GM18907 (cell line): ENCODE data around the gene BOK.
"Not testable (repeated sequence)": the region's sequence is repeated elsewhere in the genome, so short reads cannot be mapped to it uniquely, and the experiment has no call there.

ENCODE experiments used
- ATAC-seq: cut with Tn5 transposase; IDR thresholded peaks from one replicate; pipeline ENCODE4 v1.9.1; 2021; ENCODE audit warnings: mild to moderate bottlenecking, moderate library complexity; ENCODE audit not compliant: unreplicated experiment

BOK gene, protein sequence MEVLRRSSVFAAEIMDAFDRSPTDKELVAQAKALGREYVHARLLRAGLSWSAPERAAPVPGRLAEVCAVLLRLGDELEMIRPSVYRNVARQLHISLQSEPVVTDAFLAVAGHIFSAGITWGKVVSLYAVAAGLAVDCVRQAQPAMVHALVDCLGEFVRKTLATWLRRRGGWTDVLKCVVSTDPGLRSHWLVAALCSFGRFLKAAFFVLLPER

DNA sequence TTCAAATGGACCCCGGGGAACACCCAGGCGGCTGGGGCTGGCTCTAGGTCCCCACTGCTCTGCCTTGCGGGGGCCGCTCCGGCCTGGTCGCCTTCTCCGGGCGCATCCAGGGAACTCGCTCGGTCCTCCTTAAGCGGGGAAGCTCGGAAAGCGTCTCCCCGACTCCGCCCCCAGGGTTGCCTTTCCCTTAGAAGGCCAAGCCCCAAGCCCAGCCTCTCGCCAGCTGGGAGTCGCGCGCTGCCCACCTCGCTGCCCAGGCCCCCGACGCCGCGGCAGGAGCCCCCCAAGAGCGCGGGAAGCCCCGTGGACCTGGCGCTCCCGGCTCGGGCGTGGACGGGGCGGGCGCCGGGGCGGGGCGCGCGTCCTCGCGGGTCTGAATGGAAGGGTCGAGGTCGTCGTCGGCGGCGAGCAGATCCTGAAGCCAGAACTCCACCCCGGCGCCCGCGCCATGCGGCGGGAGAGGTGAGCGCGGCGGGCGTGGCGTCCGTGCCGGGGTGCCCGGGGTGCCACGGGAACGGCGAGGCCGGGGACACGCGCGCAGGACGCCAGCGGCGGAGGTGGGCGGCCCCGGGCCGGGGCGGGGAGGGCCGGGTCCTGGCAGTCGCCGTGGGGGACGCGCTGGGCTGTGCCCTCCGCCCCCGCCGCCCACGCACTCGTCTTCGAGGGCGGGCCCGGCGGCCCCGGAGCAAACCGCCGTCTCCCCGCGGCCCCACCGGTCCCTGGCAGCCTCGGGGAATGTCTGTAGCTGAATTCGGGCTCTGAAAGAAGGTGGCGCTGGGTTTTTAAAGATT, at the start of gene BOK:
Gene BOK (plus strand): TSS at position 214 of the 791 bp plus-strand sequence. CDS start 739 bp downstream, outside the sequence.
- no peak for ATAC-seq

DNA sequence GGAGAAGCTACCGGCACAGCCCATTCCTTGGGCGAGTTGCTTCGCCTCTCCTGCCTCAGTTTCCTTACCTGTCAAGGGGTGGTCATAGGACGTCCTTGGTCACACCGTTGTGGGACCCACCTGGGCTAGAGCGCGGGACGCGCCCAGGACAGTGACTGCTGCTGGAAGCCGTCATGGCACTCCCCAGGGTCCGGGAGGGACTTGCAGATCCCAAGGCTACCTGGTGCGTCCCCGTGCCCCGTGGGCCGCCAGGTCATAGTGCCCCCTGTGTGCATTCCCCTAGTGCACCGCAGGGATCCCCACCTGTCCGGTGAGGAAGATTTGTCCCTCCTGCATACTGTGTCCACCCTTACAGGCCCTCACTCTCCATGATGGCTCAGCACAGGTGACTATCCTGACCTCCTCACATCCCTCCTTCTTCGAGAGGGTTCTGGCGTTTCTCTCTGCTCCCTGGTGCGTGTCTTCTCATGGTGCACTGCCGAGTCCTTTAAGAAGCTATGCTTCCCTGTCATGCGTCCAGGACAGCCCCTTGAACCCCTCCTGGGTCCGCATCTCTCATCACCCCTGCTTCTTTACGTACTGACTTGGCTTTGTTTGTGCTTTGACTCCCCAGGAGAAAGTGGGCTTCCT, 49.3 kb upstream of the BOK start:
- ATAC-seq: peak; percentile 1

GRCh38 chr2:241511091-241511741, 47.3 kb upstream of the BOK start:
- no peak for ATAC-seq

GRCh38 chr2:241514553-241514952, 44.0 kb upstream of the BOK start:
- ATAC-seq: no peak

DNA sequence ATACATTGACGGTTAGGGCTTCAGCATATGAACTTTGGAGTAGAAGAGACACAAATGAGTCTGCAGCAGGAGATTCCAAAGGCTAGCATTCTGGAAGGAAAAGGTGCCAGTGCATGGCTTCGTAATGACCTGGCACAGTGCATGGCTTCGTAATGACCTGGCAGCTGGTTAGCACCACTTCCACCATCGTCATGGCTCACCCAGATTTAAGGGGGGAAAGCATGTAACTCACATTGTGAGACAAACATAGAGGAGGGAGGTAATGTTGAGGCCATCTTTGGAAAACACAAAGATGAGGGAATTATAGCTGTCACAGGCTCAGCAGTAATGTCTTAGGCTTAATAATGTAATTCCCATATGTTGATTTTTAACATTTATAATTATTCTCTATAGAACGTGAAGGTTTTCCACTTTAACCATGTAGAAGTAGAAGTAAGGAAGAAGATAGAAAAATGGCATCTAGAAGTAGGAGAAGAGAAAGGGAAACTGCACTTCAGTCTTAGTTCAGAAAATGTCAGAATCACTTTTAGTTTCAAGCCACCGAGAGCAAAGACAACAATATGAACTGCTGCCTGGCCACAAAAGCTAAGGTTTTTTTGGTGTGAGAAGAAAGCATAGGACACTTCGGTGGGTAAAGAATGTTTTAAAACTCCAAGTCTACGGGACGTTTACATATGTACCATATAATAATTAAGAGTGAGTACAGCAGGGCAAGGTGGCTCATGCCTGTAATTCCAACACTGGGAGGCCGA, 43.4 kb upstream of the BOK start:
- ATAC-seq: peak; percentile 61

DNA sequence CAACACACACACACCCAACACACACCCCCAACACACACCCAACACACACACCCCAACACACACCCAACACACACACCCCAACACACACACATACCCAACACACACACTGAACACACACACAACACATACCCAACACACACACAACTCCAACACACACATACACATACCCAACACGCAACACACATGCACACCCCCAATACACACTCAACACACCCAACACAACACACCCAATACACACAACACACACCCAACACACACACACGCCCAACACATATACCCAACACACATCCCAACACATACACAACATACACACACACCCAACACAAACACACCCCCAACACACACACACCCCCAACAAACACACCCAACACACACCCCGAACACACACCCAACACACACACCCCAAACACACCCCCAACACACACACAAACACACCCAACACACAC, 42.0 kb upstream of the BOK start:
- no peak for ATAC-seq

DNA sequence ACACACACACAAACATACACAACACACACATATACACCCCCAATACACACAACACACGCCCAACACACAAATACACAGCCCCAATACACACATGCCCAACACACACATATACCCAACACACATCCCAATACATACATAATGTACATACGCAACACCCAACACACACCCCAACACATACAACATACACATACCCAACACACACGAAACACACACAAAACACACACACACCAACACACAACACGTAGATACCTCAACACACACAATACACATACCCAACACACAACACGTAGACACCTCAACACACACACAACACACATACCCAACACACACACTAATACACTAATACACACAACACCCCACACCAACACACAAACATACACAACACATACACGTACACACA, 41.2 kb upstream of the BOK start:
- ATAC-seq: no peak

GRCh38 chr2:241519669-241520068, 38.9 kb upstream of the BOK start:
- no peak for ATAC-seq

GRCh38 chr2:241522477-241522876, 36.1 kb upstream of the BOK start:
- ATAC-seq: no peak

GRCh38 chr2:241525818-241526780, 32.4 kb upstream of the BOK start:
- not testable (repeated sequence) for ATAC-seq

DNA sequence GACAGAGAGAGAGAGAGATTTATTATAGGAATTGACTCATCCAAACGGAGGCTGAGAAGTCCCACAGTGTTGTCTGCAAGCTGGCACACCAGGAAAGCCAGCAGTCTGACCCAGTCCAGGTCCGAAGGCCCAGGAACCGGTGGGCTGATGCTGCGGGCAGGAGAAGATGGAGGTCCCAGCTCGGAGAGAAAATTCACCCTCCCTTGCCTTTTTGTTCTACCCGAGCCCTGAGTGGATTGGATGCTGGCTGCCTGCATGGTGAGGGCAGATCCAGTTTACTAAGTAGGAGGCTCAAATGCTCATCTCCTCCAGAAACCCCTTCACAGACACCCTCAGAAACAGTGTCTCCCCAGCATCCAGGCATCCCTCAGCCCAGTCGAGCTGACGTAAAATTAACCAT, 28.0 kb upstream of the BOK start:
- no peak for ATAC-seq

GRCh38 chr2:241531161-241531722, 27.3 kb upstream of the BOK start:
- no peak for ATAC-seq

DNA sequence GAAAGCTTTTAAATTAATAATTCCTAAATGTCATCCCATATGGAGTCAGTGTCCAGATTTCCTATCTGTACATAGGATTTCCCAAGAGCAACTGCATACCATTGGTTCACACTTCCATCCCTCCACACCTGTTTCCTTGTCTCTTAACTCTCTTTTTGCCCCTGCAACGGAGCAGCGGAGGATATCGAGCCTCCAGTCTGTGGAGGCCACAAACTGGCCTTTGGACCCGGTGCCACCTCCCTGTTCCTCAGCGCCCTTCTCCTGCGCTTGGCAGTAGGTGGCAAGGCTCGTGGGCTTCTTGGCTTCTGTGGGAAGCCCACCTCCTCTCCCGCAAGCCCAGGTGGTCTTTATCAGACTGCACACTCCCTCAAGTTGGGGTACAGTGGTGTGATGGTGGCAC, 26.4 kb upstream of the BOK start:
- no peak for ATAC-seq

DNA sequence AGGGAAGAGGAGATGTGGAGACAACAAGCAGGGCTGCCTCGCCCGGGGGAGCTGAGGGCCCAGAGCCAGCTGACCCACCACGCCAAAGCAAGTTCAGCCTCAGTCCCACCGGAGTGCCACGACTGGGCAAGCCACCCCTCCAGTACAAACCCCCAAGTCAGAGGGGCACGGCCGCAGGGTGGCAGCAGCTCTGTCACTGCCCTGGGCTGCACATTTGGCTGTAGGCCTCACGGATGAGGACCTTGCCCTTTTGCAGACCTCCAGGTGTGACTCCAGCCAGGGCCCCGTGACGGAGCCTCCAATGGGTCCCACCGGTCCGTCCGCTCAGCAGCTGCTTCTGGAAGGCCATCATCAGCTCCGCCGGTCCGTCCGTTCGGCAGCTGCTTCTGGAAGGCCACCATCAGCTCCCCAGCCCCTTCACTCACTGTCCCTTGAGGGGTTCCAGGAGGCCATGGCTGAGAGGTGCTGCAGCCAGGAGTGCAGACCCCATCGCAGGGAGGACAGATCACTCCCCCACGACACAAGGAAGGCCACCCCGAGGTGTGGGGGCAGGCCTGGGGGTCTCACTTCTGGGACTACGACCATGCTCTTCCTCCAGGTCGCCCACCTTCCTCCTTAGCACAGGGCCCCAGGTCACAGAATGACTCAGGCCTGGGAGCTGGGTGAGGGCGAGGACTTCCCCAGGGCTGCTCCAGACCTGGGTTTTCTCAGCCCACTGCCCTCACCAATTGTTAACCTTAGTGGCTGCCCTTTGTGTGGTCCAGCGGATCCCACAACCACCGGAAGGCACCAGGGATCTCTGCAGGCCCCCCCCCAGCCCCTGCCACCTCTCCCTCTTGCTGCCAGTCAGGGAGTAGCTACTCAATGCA, 25.6 kb upstream of the BOK start:
- ATAC-seq: no peak

- ATAC-seq: no peak
These were observed 24.3 kb upstream of the BOK start for GRCh38 chr2:241534293-241534692.

- no peak for ATAC-seq
These were observed 23.7 kb upstream of the BOK start for GRCh38 chr2:241534701-241535375.

GRCh38 chr2:241535871-241536655, 22.5 kb upstream of the BOK start:
- no peak for ATAC-seq
